Testis (tissue), 2 donors: ENCODE results near the gene DNAJB6.

Source experiments
- CTCF ChIP-seq, 3 experiments: fragments of 450-650 bp in 2 of 3; fragments of 200-600 bp in 1 of 3; sonication (generic) in 1 of 3; IDR thresholded peaks; one replicate each; pipeline ENCODE4 v1.5.1; 2016 to 2019; ENCODE audit warnings: antibody characterized with exemption in 3 of 3, mild to moderate bottlenecking in 2 of 3, moderate library complexity in 1 of 3
- POLR2A ChIP-seq: fragments of 450-650 bp; IDR thresholded peaks from one replicate; pipeline ENCODE4 v1.6.1; 2017; ENCODE audit warnings: antibody characterized with exemption, mild to moderate bottlenecking, moderate library complexity

- TF ChIP-seq CTCF (IDR thresholded peaks at IDR 0.05) (peak; percentile 68 to 77 (median 72)), POLR2A (no peak)
Observed at GRCh38 chr7:157432957-157433576, 96.3 kb downstream of the DNAJB6 start.
